Measurements from ENCODE around the gene USP34.
"Not testable (repeated sequence)": the region's sequence is repeated elsewhere in the genome, so short reads cannot be mapped to it uniquely, and the experiment has no call there.

Gene USP34

GRCh38 chr2:61460163-61460562 lies 10.7 kb downstream of the USP34 start:
- no peak overlapping the region for H3K4me3 ChIP-seq (ENCODE audit: low read depth, low read length)
- TF ChIP-seq CTCF (IDR thresholded peaks at IDR 0.05; ENCODE audit: low read depth, low read length), result no peak
- in situ Hi-C loops (cut with HindIII; ENCODE audit: low sequenced_read_pairs), result no loop called here
- peak; percentile 65 for DNase-seq (ENCODE audit: low read depth, low spot score)

DNA sequence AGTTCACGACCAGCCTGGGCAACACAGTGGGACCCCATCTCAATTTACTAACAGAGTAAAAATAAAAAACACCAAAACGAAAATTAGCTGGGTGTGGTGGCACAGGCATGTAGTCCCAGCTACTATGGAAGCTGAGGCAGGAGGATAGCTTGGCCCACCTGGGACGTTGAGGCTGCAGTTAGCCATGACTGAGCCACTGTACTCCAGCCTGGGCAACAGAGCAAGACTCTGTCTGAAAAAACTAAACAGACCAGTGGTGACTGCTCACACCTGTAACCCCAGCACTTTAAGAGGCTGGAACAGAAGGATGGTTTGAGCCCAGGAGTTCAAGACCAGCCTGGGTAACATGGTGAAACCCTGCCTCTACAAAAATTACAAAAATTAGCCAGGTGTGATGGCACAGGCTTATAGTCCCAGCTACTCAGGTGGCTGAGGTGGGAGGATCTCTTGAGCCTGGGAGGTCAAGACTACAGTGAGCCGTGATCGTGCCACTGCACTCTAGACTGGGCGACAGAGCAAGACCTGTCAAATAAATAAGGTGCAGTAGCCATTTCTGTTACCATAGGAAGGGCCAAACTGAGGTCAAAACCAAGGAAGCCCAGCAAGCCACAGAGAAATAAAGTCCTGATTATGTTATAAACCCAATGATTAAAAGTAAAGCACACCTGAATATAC lies 14.0 kb downstream of the USP34 start:
- DNase-seq (ENCODE audit: low read depth, low spot score), result no peak
- TF ChIP-seq CTCF (IDR thresholded peaks at IDR 0.05; ENCODE audit: low read depth, low read length), result no peak
- in situ Hi-C loops (cut with HindIII; ENCODE audit: low sequenced_read_pairs), result no loop called here
- no peak overlapping the region for H3K4me3 ChIP-seq (ENCODE audit: low read depth, low read length)

- no peak for DNase-seq (ENCODE audit: low read depth, low spot score)
- H3K4me3 ChIP-seq (ENCODE audit: low read depth, low read length), result no peak overlapping the region
- no peak for TF ChIP-seq CTCF (IDR thresholded peaks at IDR 0.05; ENCODE audit: low read depth, low read length)
- in situ Hi-C loops (cut with HindIII; ENCODE audit: low sequenced_read_pairs), result no loop called here
Observed at GRCh38 chr2:61456070-61456745, 14.7 kb downstream of the USP34 start.

DNA sequence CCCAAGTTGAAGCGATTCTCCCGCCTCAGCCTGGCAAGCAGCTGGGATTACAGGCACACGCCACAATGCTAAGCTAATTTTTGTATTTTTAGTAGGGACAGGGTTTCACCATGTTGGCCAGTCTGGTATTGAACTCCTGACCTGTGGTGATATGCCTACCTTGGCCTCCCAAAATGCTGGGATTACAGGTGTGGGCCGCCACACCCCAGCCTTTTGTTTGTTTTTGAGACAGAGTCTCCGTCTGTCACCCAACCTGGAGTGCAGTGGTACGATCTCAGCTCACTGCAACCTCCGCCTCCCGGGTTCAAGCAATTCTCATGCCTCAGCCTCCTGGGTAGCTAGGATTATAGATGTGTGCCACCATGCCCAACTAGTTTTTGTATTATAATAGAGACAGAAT lies 15.9 kb downstream of the USP34 start:
- in situ Hi-C loops (cut with HindIII; ENCODE audit: low sequenced_read_pairs); H3K4me3 ChIP-seq (ENCODE audit: low read depth, low read length); DNase-seq (ENCODE audit: low read depth, low spot score): not testable (repeated sequence)

GRCh38 chr2:61454383-61454782 lies 16.5 kb downstream of the USP34 start:
- H3K4me3 ChIP-seq (ENCODE audit: low read depth, low read length), result no peak overlapping the region
- no peak for TF ChIP-seq CTCF (IDR thresholded peaks at IDR 0.05; ENCODE audit: low read depth, low read length)
- DNase-seq (ENCODE audit: low read depth, low spot score), result no peak
- in situ Hi-C loops (cut with HindIII; ENCODE audit: low sequenced_read_pairs), result no loop called here

GRCh38 chr2:61452392-61452791 lies 18.5 kb downstream of the USP34 start:
- in situ Hi-C loops (cut with HindIII; ENCODE audit: low sequenced_read_pairs), result no loop called here
- TF ChIP-seq CTCF (IDR thresholded peaks at IDR 0.05; ENCODE audit: low read depth, low read length), result no peak
- DNase-seq (ENCODE audit: low read depth, low spot score), result no peak
- no peak overlapping the region for H3K4me3 ChIP-seq (ENCODE audit: low read depth, low read length)

- in situ Hi-C loops (cut with HindIII; ENCODE audit: low sequenced_read_pairs), result no loop called here
- DNase-seq (ENCODE audit: low read depth, low spot score), result no peak
- no peak overlapping the region for H3K4me3 ChIP-seq (ENCODE audit: low read depth, low read length)
- TF ChIP-seq CTCF (IDR thresholded peaks at IDR 0.05; ENCODE audit: low read depth, low read length), result no peak
Observed at GRCh38 chr2:61451178-61451577, 19.7 kb downstream of the USP34 start.
